PFSK-1 (cell line): ENCODE data around the gene CHTOP.

Experiments used
- FOXP2 ChIP-seq: optimal IDR thresholded peaks from 2 replicates; pipeline ENCODE3; 2011; ENCODE audit warnings: borderline replicate concordance, control low read depth, inconsistent platforms; ENCODE audit not compliant: insufficient read depth; ENCODE audit errors: extremely low read length, extremely low read depth
- POLR2AphosphoS5 ChIP-seq: IDR thresholded peaks from 2 replicates; pipeline ENCODE4 v1.6.1; 2012; ENCODE audit warnings: low read depth, mild to moderate bottlenecking, control low read depth, low read length, moderate library complexity
- SIN3A ChIP-seq: IDR thresholded peaks from 2 replicates; pipeline ENCODE4 v1.6.1; 2012; ENCODE audit warnings: mild to moderate bottlenecking, low read length, moderate library complexity, borderline replicate concordance; ENCODE audit not compliant: insufficient read depth
- TAF1 ChIP-seq: IDR thresholded peaks from 2 replicates; pipeline ENCODE4 v1.6.1; 2012; ENCODE audit warnings: low read length, control low read depth, borderline replicate concordance; ENCODE audit not compliant: insufficient read depth
- TF ChIP-seq, protein P1 (sequence below), 2 experiments: IDR thresholded peaks; 2 replicates each; pipeline versions ENCODE4 v1.6.1 to v1.8.0; 2011 to 2012; ENCODE audit warnings: low read depth in 2 of 2, low read length in 2 of 2, control low read depth in 1 of 2, inconsistent platforms in 1 of 2, mild to moderate bottlenecking in 1 of 2, moderate library complexity in 1 of 2; ENCODE audit not compliant: insufficient read depth in 1 of 2

CHTOP gene

DNA sequence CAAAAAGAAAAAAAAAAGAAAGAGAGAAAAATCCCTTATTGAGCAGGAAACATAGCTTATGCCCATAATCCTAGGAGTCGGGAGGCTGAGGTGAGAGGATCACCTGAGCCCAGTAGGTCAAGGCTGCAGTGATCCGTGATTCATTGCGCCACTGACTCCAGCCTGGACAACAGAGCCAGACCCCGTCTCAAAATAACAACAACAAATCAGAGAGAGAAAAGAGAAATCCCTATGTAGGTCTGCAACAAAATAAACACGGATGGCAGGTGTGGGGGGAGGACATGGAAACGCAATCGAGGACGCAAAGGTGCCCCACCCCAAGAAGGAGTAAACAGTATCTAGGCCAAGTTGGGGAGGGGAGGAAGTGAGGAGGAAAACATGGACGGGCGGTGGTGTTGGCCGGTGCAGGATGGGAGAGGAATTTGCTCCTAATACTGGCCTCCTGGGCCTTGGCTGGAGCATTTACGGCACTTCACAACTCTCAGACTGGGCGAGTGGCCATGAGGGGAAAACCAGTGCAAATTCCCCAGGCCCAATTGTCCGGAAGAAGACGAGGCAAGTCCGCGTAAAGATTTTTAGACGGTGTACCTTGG is 609 bp upstream of the CHTOP start:
- no peak for TF ChIP-seq POLR2AphosphoS5
- TF ChIP-seq, protein P1, sequence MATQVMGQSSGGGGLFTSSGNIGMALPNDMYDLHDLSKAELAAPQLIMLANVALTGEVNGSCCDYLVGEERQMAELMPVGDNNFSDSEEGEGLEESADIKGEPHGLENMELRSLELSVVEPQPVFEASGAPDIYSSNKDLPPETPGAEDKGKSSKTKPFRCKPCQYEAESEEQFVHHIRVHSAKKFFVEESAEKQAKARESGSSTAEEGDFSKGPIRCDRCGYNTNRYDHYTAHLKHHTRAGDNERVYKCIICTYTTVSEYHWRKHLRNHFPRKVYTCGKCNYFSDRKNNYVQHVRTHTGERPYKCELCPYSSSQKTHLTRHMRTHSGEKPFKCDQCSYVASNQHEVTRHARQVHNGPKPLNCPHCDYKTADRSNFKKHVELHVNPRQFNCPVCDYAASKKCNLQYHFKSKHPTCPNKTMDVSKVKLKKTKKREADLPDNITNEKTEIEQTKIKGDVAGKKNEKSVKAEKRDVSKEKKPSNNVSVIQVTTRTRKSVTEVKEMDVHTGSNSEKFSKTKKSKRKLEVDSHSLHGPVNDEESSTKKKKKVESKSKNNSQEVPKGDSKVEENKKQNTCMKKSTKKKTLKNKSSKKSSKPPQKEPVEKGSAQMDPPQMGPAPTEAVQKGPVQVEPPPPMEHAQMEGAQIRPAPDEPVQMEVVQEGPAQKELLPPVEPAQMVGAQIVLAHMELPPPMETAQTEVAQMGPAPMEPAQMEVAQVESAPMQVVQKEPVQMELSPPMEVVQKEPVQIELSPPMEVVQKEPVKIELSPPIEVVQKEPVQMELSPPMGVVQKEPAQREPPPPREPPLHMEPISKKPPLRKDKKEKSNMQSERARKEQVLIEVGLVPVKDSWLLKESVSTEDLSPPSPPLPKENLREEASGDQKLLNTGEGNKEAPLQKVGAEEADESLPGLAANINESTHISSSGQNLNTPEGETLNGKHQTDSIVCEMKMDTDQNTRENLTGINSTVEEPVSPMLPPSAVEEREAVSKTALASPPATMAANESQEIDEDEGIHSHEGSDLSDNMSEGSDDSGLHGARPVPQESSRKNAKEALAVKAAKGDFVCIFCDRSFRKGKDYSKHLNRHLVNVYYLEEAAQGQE (IDR thresholded peaks at IDR 0.05; ENCODE audit: insufficient read depth in 1 of 2, low read depth in 2 of 2, low read length in 2 of 2) = no peak
- no peak for TF ChIP-seq FOXP2
- no peak for TF ChIP-seq SIN3A
- no peak for TF ChIP-seq TAF1

DNA sequence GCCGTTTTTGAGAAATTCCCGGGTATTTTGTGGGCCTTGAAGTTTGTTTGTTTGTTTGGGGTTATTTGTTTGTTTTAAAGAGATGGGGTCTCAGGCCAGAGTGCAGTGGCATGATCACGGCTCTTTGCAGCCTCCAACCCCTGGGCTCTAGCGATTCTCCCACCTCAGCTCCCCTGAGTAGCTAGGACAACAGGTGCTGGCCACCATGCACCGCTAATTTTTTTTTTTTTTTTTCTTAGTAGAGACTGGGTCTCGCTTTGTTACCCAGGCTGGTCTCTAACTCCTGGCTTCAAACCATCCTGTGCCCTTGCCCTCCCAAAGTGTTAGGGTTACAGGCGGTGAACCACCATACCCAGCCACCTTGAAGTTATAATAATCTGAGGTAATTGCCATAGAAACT is 2.0 kb downstream of the CHTOP start:
- TF ChIP-seq, protein P1 (IDR thresholded peaks at IDR 0.05; ENCODE audit: insufficient read depth in 1 of 2, low read depth in 2 of 2, low read length in 2 of 2) = no peak
- no peak for TF ChIP-seq POLR2AphosphoS5
- no peak for TF ChIP-seq TAF1
- no peak for TF ChIP-seq SIN3A
- no peak for TF ChIP-seq FOXP2

DNA sequence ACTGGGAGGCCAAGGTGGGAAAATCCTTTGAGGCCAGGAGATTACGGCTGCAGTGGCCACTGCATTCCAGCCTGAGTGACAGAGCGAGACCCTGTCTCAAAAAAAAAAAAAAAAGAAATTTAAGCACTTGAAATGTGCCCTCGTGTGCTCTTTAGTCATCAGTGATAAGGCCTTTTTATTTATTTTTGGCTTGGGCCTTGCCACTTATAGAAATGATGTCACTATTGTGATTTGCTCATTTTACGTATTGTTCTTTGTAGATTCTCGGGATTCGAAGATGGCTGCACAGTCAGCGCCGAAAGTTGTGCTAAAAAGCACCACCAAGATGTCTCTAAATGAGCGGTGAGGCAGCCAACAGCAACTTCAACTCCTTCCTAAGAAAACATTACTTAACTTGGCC is 2.4 kb downstream of the CHTOP start:
- TF ChIP-seq TAF1 (no peak), SIN3A (no peak), FOXP2 (no peak), POLR2AphosphoS5 (no peak)
- TF ChIP-seq, protein P1 (IDR thresholded peaks at IDR 0.05; ENCODE audit: insufficient read depth in 1 of 2, low read depth in 2 of 2, low read length in 2 of 2) = no peak

DNA sequence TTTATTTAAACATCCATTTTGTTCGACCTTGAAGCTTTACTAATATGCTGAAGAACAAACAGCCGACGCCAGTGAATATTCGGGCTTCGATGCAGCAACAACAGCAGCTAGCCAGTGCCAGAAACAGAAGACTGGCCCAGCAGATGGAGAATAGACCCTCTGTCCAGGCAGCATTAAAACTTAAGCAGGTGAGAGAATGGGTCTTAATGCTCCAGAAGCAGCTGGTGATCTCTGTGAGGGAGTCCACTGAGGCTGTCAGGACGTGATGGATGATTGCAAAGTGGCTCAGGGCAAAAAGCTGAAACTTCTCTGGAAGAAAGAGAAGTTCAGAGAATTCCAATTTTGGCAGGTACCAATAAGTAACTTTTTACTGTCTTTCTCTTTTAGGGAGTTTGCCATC is 4.4 kb downstream of the CHTOP start:
- no peak for TF ChIP-seq FOXP2
- TF ChIP-seq POLR2AphosphoS5 = no peak
- TF ChIP-seq TAF1 = no peak
- no peak for TF ChIP-seq SIN3A
- TF ChIP-seq, protein P1 (IDR thresholded peaks at IDR 0.05; ENCODE audit: insufficient read depth in 1 of 2, low read depth in 2 of 2, low read length in 2 of 2) = no peak
